CD4-positive, alpha-beta memory T cell (primary cell): ENCODE data around the gene AOC1. TPM values are rescaled to one million over a fixed set of nuclear protein-coding genes. Genes with fewer than 3 reads are reported as not detected.

Experiments
- CTCF ChIA-PET: fragments of 350-600 bp; sonication (Branson Sonifier 250); formaldehyde crosslinking; loops from one replicate; lab custom pipeline; 2021; ENCODE audit warnings: inconsistent platforms; ENCODE audit not compliant: partially characterized antibody; lab: Charles Lee
- POLR2A ChIA-PET: fragments of 350-600 bp; sonication (Branson Sonifier 250); formaldehyde crosslinking; loops from one replicate; lab custom pipeline; 2021; ENCODE audit not compliant: partially characterized antibody; lab: Charles Lee
- DNase-seq, 5 donors: peaks; one replicate each; pipeline versions ENCODE4 v3.0.0 to v3.0.0-alpha.2; 2020 to 2022; ENCODE audit warnings: mixed read lengths in 1 of 5
- H3K27ac ChIP-seq: one replicate; pipeline ENCODE4 v1.7.0; 2013; ENCODE audit warnings: low read depth, low read length
- H3K27me3 ChIP-seq: 2 replicates; pipeline ENCODE4 v1.7.0; 2013; ENCODE audit warnings: mild to moderate bottlenecking, low read length, moderate library complexity; ENCODE audit not compliant: insufficient read depth
- H3K36me3 ChIP-seq: 2 replicates; pipeline ENCODE4 v1.7.0; 2013; ENCODE audit warnings: mild to moderate bottlenecking, low read length, moderate library complexity; ENCODE audit not compliant: insufficient read depth
- H3K4me1 ChIP-seq: 2 replicates; pipeline ENCODE4 v1.7.0; 2013; ENCODE audit warnings: mild to moderate bottlenecking, low read length, moderate library complexity; ENCODE audit not compliant: insufficient read depth
- H3K4me3 ChIP-seq, 2 donors: one replicate each; pipeline ENCODE4 v1.7.0; 2013; ENCODE audit warnings: low read length in 2 of 2, mild to moderate bottlenecking in 1 of 2
- H3K9me3 ChIP-seq, 2 donors: one replicate each; pipeline ENCODE4 v1.7.0; 2013; ENCODE audit warnings: low read length in 2 of 2, control low read depth in 1 of 2; ENCODE audit not compliant: control insufficient read depth in 1 of 2
- H3K27ac Mint-ChIP-seq, 7 donors: one replicate each; pipeline ENCODE4 v1.8.0; 2020 to 2021; ENCODE audit warnings: mixed read lengths in 7 of 7, mild to moderate bottlenecking in 6 of 7, inconsistent platforms in 3 of 7, moderate library complexity in 3 of 7
- H3K27me3 Mint-ChIP-seq, 2 donors: one replicate each; pipeline ENCODE4 v1.8.0; 2020 to 2021; ENCODE audit warnings: mixed read lengths in 2 of 2
- H3K36me3 Mint-ChIP-seq, 2 donors: one replicate each; pipeline ENCODE4 v1.8.0; 2020 to 2021; ENCODE audit warnings: mixed read lengths in 2 of 2, inconsistent platforms in 1 of 2, mild to moderate bottlenecking in 1 of 2
- H3K4me1 Mint-ChIP-seq, 4 donors: one replicate each; pipeline ENCODE4 v1.8.0; 2020 to 2021; ENCODE audit warnings: mixed read lengths in 4 of 4, mild to moderate bottlenecking in 1 of 4
- H3K4me3 Mint-ChIP-seq, 8 donors: one replicate each; pipeline ENCODE4 v1.8.0; 2020 to 2021; ENCODE audit warnings: mixed read lengths in 8 of 8, mild to moderate bottlenecking in 7 of 8, moderate library complexity in 6 of 8, inconsistent platforms in 3 of 8
- H3K9me3 Mint-ChIP-seq, 8 donors: one replicate each; pipeline ENCODE4 v1.8.0; 2020 to 2021; ENCODE audit warnings: mixed read lengths in 8 of 8, mild to moderate bottlenecking in 5 of 8, inconsistent platforms in 3 of 8, moderate library complexity in 1 of 8
- intact Hi-C: fragments of 100-400 bp; cut with micrococcal nuclease; formaldehyde crosslinking; loops from one replicate; pipeline ENCODE4 v1.15.1; 2023
- polyA plus RNA-seq, 2 donors: library from polyadenylated mRNA; unstranded; fragments of 300-500 nt; fragmentation: Illumina TruSeq; gene quantifications; one replicate each; pipeline ENCODE4 v1.2.3, GENCODE V29; 2021
- total RNA-seq, 2 experiments: library from RNA; stranded (reverse); gene quantifications; one replicate each; pipeline ENCODE4 v1.2.3, GENCODE V29; 2021

Gene AOC1
- total and polyA plus RNA-seq, 4 experiments from 2014 or later: not detected

- H3K27me3 Mint-ChIP-seq: peaks cover 15 to 27% of the 10 kb centered on the region in 2 donors
- H3K27ac Mint-ChIP-seq: peak overlapping the region in 1 of 7 donors; percentile 51
These were observed 8.6 kb downstream of the AOC1 start for GRCh38 chr7:150860978-150861295.

DNA sequence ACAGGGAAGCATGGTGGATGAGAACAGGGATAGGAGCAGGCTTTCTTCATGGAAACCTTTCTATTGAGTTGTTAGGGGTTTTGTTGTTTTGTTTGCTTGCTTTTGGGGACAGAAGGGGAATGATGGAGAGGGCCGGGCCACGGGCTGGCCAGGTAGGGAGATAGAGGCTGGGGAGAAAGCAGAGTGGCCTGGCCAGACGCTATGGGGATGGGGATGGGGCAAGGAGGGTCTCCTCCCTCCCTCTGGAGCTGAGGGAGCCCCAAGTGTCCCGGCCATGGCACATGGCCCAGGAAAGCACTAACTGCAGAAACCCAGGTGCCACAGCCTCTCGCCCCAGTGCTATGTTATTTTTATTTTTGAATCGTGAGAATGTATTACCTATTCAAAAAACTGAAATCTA is 10.0 kb downstream of the AOC1 start:
- DNase-seq: no peak
- H3K27me3 ChIP-seq: no peaks in the 10 kb centered on the region
- ChIA-PET CTCF (no interaction called here), POLR2A (no interaction called here)
- no peak overlapping the region for H3K4me3 ChIP-seq
- no peaks in the 10 kb centered on the region for H3K9me3 ChIP-seq
- no peak overlapping the region for H3K4me3 Mint-ChIP-seq
- H3K36me3 ChIP-seq: no peaks in the 10 kb centered on the region
- H3K27ac ChIP-seq: no peak overlapping the region
- intact Hi-C loops: no loop called here
- H3K9me3 Mint-ChIP-seq: peaks cover 0 to 9% (median 1%) of the 10 kb centered on the region in 8 donors
- no peaks in the 10 kb centered on the region for H3K4me1 ChIP-seq
- peaks cover 24 to 32% of the 10 kb centered on the region in 2 donors for H3K27me3 Mint-ChIP-seq
- no peaks in the 10 kb centered on the region for H3K4me1 Mint-ChIP-seq
- H3K36me3 Mint-ChIP-seq: no peaks in the 10 kb centered on the region
- no peak overlapping the region for H3K27ac Mint-ChIP-seq

More at GRCh38 chr7:150860978-150861295, 8.6 kb downstream of the AOC1 start:
- H3K27me3 ChIP-seq: no peaks in the 10 kb centered on the region
- H3K4me1 Mint-ChIP-seq: no peaks in the 10 kb centered on the region
- H3K4me1 ChIP-seq: no peaks in the 10 kb centered on the region
- H3K4me3 Mint-ChIP-seq: no peak overlapping the region
- H3K36me3 ChIP-seq: no peaks in the 10 kb centered on the region
- H3K4me3 ChIP-seq: no peak overlapping the region
- no peak overlapping the region for H3K27ac ChIP-seq
- no peaks in the 10 kb centered on the region for H3K36me3 Mint-ChIP-seq
- POLR2A ChIA-PET: no interaction called here
- no peaks in the 10 kb centered on the region for H3K9me3 ChIP-seq
- CTCF ChIA-PET: no interaction called here
- no peaks in the 10 kb centered on the region for H3K9me3 Mint-ChIP-seq
- intact Hi-C loops: no loop called here
- DNase-seq: no peak

- ChIA-PET POLR2A (no interaction called here), CTCF (no interaction called here)
- no peaks in the 10 kb centered on the region for H3K27me3 ChIP-seq
- no peak for DNase-seq
- H3K9me3 Mint-ChIP-seq: peaks cover 0 to 14% (median 1%) of the 10 kb centered on the region in 8 donors
- H3K27ac Mint-ChIP-seq: no peak overlapping the region
- no peak overlapping the region for H3K4me3 Mint-ChIP-seq
- H3K36me3 ChIP-seq: no peaks in the 10 kb centered on the region
- no peaks in the 10 kb centered on the region for H3K4me1 ChIP-seq
- H3K9me3 ChIP-seq: no peaks in the 10 kb centered on the region
- intact Hi-C loops: no loop called here
- no peak overlapping the region for H3K4me3 ChIP-seq
- H3K36me3 Mint-ChIP-seq: no peaks in the 10 kb centered on the region
- no peak overlapping the region for H3K27ac ChIP-seq
- H3K4me1 Mint-ChIP-seq: no peaks in the 10 kb centered on the region
- peaks cover 28 to 38% of the 10 kb centered on the region in 2 donors for H3K27me3 Mint-ChIP-seq
These were observed 11.6 kb downstream of the AOC1 start for GRCh38 chr7:150863946-150864345.

- Mint-ChIP-seq H3K27me3 (peaks cover 27 to 36% of the 10 kb centered on the region in 2 donors), H3K4me3 (no peak overlapping the region), H3K4me1 (no peaks in the 10 kb centered on the region), H3K9me3 (peaks cover 0 to 16% (median 3%) of the 10 kb centered on the region in 8 donors), H3K27ac (no peak overlapping the region), H3K36me3 (no peaks in the 10 kb centered on the region)
- intact Hi-C loops: no loop called here
- Histone ChIP-seq H3K36me3 (no peaks in the 10 kb centered on the region), H3K4me3 (no peak overlapping the region), H3K27me3 (no peaks in the 10 kb centered on the region), H3K27ac (no peak overlapping the region), H3K9me3 (no peaks in the 10 kb centered on the region), H3K4me1 (no peaks in the 10 kb centered on the region)
- no peak for DNase-seq
- POLR2A ChIA-PET: interaction anchor here (0.6 kb wide), 1 partner anchor 952 kb away, joined by 3 read pairs; no protein-coding TSS in a partner anchor
- CTCF ChIA-PET: interaction anchor here (0.8 to 4.1 kb wide), 3 partner anchors 12 to 62 kb away, joined by 3 to 25 read pairs (median 3); no protein-coding TSS in a partner anchor
These were observed 14.7 kb downstream of the AOC1 start for GRCh38 chr7:150866932-150867564.

DNA sequence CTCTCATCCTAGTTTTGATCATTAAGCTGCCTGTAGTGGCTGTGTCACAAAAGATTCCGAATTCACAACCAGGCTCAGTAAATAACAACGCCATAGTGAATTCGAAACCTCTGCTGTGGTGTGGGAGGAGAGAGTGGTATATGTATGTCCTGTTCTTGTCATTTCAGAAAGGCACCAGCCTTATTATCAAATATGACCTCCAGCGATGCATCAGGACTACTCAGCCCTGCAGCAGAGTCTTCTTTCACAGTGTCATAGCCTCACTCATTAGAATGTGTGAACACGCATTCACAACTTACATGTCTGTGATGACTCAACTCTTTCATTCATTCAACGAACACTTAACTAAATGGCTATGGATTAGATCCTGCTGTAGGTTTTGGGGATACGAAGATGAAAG is 15.3 kb downstream of the AOC1 start:
- H3K4me1 ChIP-seq: no peaks in the 10 kb centered on the region
- Mint-ChIP-seq H3K27me3 (peaks cover 24 to 33% of the 10 kb centered on the region in 2 donors), H3K9me3 (peaks cover 0 to 16% (median 3%) of the 10 kb centered on the region in 8 donors), H3K27ac (no peak overlapping the region), H3K4me1 (no peaks in the 10 kb centered on the region), H3K4me3 (no peak overlapping the region), H3K36me3 (no peaks in the 10 kb centered on the region)
- H3K4me3 ChIP-seq: no peak overlapping the region
- DNase-seq: no peak
- H3K9me3 ChIP-seq: no peaks in the 10 kb centered on the region
- H3K27ac ChIP-seq: no peak overlapping the region
- H3K27me3 ChIP-seq: no peaks in the 10 kb centered on the region
- ChIA-PET POLR2A (no interaction called here), CTCF (interaction anchor here (1.0 to 4.1 kb wide), 2 partner anchors 9 to 11 kb away, joined by 3 to 25 read pairs; no protein-coding TSS in a partner anchor)
- no peaks in the 10 kb centered on the region for H3K36me3 ChIP-seq
- intact Hi-C loops: no loop called here

DNA sequence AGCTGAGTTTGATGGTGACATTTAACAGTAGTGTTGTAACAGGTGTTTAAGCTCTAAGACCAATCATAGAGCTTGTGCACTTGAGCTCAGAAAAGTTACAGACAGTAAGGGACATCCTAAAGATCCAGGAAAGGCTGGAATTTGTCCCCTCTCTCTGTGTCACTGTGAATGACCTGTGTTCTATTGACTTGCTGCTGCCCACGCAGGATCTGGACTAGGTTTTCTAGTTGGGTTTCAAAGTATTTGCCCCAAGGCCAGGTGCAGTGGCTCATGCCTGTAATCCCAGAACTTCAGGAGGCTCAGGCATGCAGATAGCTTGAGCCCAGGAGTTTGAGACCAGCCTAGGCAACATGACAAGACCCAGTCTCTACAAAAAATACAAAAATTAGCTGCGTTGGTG is 17.1 kb downstream of the AOC1 start:
- Mint-ChIP-seq H3K36me3 (no peaks in the 10 kb centered on the region), H3K4me3 (no peak overlapping the region), H3K4me1 (peaks cover 0 to 2% (median 0%) of the 10 kb centered on the region in 4 donors), H3K27ac (no peak overlapping the region), H3K9me3 (peaks cover 0 to 16% (median 3%) of the 10 kb centered on the region in 8 donors), H3K27me3 (peaks cover 23 to 24% of the 10 kb centered on the region in 2 donors)
- Histone ChIP-seq H3K4me1 (no peaks in the 10 kb centered on the region), H3K27ac (no peak overlapping the region), H3K9me3 (no peaks in the 10 kb centered on the region), H3K4me3 (no peak overlapping the region), H3K36me3 (no peaks in the 10 kb centered on the region), H3K27me3 (no peaks in the 10 kb centered on the region)
- intact Hi-C loops: no loop called here
- ChIA-PET CTCF (interaction anchor here (4.1 kb wide), 1 partner anchor 9 kb away, joined by 25 read pairs; no protein-coding TSS in a partner anchor), POLR2A (no interaction called here)
- no peak for DNase-seq

DNA sequence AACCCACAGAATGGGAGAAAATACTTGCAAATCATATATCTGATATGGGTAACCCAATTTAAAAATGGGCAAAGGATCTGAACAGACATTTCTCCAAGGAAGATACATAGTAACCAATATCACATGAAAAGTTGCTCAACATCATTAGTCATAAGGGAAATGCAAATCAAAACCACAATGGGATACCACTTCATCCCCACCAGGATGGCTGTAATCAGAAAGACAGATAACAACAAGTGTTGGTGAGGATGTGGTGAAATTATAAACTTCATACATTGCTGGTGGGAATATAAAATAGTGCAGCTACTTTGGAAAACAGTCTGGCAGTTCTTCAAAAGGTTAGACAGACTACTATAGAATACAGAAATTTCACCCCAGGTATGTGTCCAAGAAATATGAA is 19.3 kb downstream of the AOC1 start:
- POLR2A ChIA-PET: no interaction called here
- Mint-ChIP-seq H3K36me3 (no peaks in the 10 kb centered on the region), H3K4me1 (peaks cover 9 to 16% (median 11%) of the 10 kb centered on the region in 4 donors), H3K9me3 (peaks cover 0 to 15% (median 2%) of the 10 kb centered on the region in 8 donors), H3K27ac (no peak overlapping the region), H3K4me3 (no peak overlapping the region), H3K27me3 (peaks cover 11 to 16% of the 10 kb centered on the region in 2 donors)
- intact Hi-C loops: no loop called here
- CTCF ChIA-PET: no interaction called here
- DNase-seq: no peak
- no peak overlapping the region for H3K4me3 ChIP-seq
- H3K4me1 ChIP-seq: peaks cover 11% of the 10 kb centered on the region
- H3K36me3 ChIP-seq: no peaks in the 10 kb centered on the region
- no peaks in the 10 kb centered on the region for H3K27me3 ChIP-seq
- no peak overlapping the region for H3K27ac ChIP-seq
- no peaks in the 10 kb centered on the region for H3K9me3 ChIP-seq
